PC-3 (cell line): ENCODE data around the gene POLDIP2. TPM values are rescaled to one million over a fixed set of nuclear protein-coding genes. Genes with fewer than 3 reads are reported as not detected.

Experiments
- ATAC-seq: fragments of 200-7000 bp; cut with Tn5 transposase; 2 replicates; pipeline ENCODE4 v1.9.1; 2020; ENCODE audit warnings: mild to moderate bottlenecking, moderate library complexity
- BruUV-seq: library from RNA; stranded (reverse); fragments of 400-500 nt; replicated peaks from 2 replicates; lab custom pipeline; 2021; lab: Mats Ljungman, UMichigan
- CTCF ChIA-PET: fragments of 300-600 bp; sonication (Branson Sonifier 250); formaldehyde crosslinking; loops from one replicate; lab custom pipeline; 2022; ENCODE audit warnings: antibody characterized with exemption; lab: Charles Lee
- POLR2A ChIA-PET: fragments of 300-600 bp; sonication (Branson Sonifier 250); formaldehyde crosslinking; loops from one replicate; lab custom pipeline; 2022; ENCODE audit warnings: antibody characterized with exemption; ENCODE audit not compliant: unreplicated experiment; lab: Charles Lee
- DNase-seq: peaks from one replicate; pipeline ENCODE4 v3.0.0-alpha.2; 2015
- H2AFZ ChIP-seq: fragments of 300-600 bp; sonication (generic); 2 replicates; pipeline ENCODE4 v1.6.0; 2016; ENCODE audit warnings: antibody characterized with exemption, low read length
- H3F3A ChIP-seq: fragments of 300-600 bp; sonication (generic); one replicate; pipeline ENCODE4 v1.6.0; 2017; ENCODE audit warnings: antibody characterized with exemption, low read length, control low read depth, mild to moderate bottlenecking; ENCODE audit not compliant: unreplicated experiment
- H3K27ac ChIP-seq: fragments of 300-600 bp; sonication (generic); 2 replicates; pipeline ENCODE4 v1.5.1; 2016; ENCODE audit warnings: mild to moderate bottlenecking, low read length
- H3K27me3 ChIP-seq: fragments of 300-600 bp; sonication (generic); 2 replicates; pipeline ENCODE4 v1.6.1; 2016; ENCODE audit warnings: low read length, mixed read lengths
- H3K36me3 ChIP-seq: fragments of 300-600 bp; sonication (generic); 2 replicates; pipeline ENCODE4 v1.6.1; 2016; ENCODE audit warnings: low read depth, mixed run types, low read length, mixed read lengths
- H3K4me1 ChIP-seq: fragments of 300-600 bp; sonication (generic); 2 replicates; pipeline ENCODE4 v1.5.1; 2016; ENCODE audit warnings: low read length; ENCODE audit not compliant: insufficient read depth
- H3K4me2 ChIP-seq: fragments of 300-600 bp; sonication (generic); 2 replicates; pipeline ENCODE4 v1.6.0; 2016; ENCODE audit warnings: low read length
- H3K4me3 ChIP-seq: fragments of 300-600 bp; sonication (generic); 2 replicates; pipeline ENCODE4 v1.5.1; 2016; ENCODE audit warnings: mild to moderate bottlenecking, low read length, mixed read lengths
- H3K79me2 ChIP-seq: fragments of 300-600 bp; sonication (generic); 2 replicates; pipeline ENCODE4 v1.6.1; 2017; ENCODE audit warnings: low read length, mixed read lengths
- H3K9ac ChIP-seq: fragments of 300-600 bp; sonication (generic); 2 replicates; pipeline ENCODE4 v1.6.0; 2016; ENCODE audit warnings: mild to moderate bottlenecking, low read length
- H3K9me2 ChIP-seq: fragments of 300-600 bp; sonication (generic); replicated peaks from 2 replicates; pipeline ENCODE4 v1.6.1; 2016; ENCODE audit warnings: mixed run types, low read length, mixed read lengths
- H3K9me3 ChIP-seq: fragments of 300-600 bp; sonication (generic); 2 replicates; pipeline ENCODE4 v1.6.1; 2016; ENCODE audit warnings: low read length, mixed read lengths
- H4K20me1 ChIP-seq: fragments of 300-600 bp; sonication (generic); 2 replicates; pipeline ENCODE4 v1.6.1; 2016; ENCODE audit warnings: low read length, mixed read lengths
- CTCF ChIP-seq: fragments of 300-600 bp; sonication (generic); conservative IDR thresholded peaks from 2 replicates; pipeline ENCODE4 v1.5.1; 2017; ENCODE audit warnings: antibody characterized with exemption, low read depth, mild to moderate bottlenecking, low read length
- EZH2 ChIP-seq: fragments of 300-600 bp; sonication (generic); IDR thresholded peaks from one replicate; pipeline ENCODE4 v1.6.1; 2017; ENCODE audit warnings: antibody characterized with exemption, mild to moderate bottlenecking, low read length; ENCODE audit not compliant: unreplicated experiment
- EZH2phosphoT487 ChIP-seq: fragments of 300-600 bp; sonication (generic); IDR thresholded peaks from 2 replicates; pipeline ENCODE4 v1.6.1; 2018; ENCODE audit warnings: mild to moderate bottlenecking, antibody characterized with exemption, low read length, borderline replicate concordance
- intact Hi-C: fragments of 100-400 bp; cut with micrococcal nuclease; formaldehyde crosslinking; loops from 2 replicates; pipeline ENCODE4 v1.9.0; 2023
- total RNA-seq: library from RNA; depleted of rRNA; stranded (reverse); fragments of >200 nt; gene quantifications from 2 replicates; pipeline ENCODE4 v1.2.3, GENCODE V29; 2014

POLDIP2 gene
- total RNA-seq, 1 experiment from 2014 or later, result 137 TPM

DNA sequence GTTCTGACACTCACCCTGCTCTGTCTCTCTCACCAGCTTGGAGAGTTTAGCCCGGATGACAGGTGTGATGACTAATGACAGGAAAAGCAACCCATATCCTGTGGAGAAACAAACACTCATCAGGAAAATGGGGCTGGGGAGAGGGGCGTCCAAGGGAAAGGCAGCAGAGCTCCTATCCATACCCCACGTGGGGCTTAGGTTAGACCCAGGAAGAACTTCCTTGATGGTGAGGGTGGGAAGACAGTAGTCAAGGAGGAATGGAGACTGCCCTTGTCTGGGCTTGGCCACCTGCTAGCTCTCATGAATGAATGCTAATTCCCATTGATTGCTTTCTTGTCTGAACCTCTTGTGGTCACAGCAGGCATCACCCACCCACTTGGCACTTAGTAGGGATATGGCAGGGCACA lies 44.9 kb upstream of the POLDIP2 start:
- no peak for ATAC-seq
- no TSS peak for BruUV-seq
- H3K4me1 ChIP-seq, result peaks cover 20% of the 10 kb centered on the region
- no peak overlapping the region for H3K4me2 ChIP-seq
- H3K79me2 ChIP-seq, result peaks cover 22% of the 10 kb centered on the region
- no peak overlapping the region for H2AFZ ChIP-seq
- no peaks in the 10 kb centered on the region for H3K27me3 ChIP-seq
- no peak overlapping the region for H3K27ac ChIP-seq
- CTCF ChIA-PET, result no interaction called here
- POLR2A ChIA-PET, result no interaction called here
- no peak overlapping the region for H3K4me3 ChIP-seq
- H3K36me3 ChIP-seq, result no peaks in the 10 kb centered on the region
- DNase-seq, result peak; percentile 36
- no peaks in the 10 kb centered on the region for H3F3A ChIP-seq
- H3K9ac ChIP-seq, result no peak overlapping the region
- intact Hi-C loops, result loop anchor here (10.0 kb wide), 1 partner anchor 143 kb away; no protein-coding TSS in a partner anchor
- H4K20me1 ChIP-seq, result no peaks in the 10 kb centered on the region
- no peaks in the 10 kb centered on the region for H3K9me3 ChIP-seq
- no peak for TF ChIP-seq EZH2
- no peak for TF ChIP-seq EZH2phosphoT487
- no peak for TF ChIP-seq CTCF
- H3K9me2 ChIP-seq, result no peaks in the 10 kb centered on the region

GRCh38 chr17:28399808-28400207 lies 42.5 kb upstream of the POLDIP2 start:
- Histone ChIP-seq H3F3A (no peaks in the 10 kb centered on the region), H4K20me1 (no peaks in the 10 kb centered on the region), H3K4me3 (no peak overlapping the region), H3K27me3 (no peaks in the 10 kb centered on the region), H3K9me2 (no peaks in the 10 kb centered on the region), H3K4me1 (peaks cover 13% of the 10 kb centered on the region), H3K4me2 (no peak overlapping the region), H3K9me3 (no peaks in the 10 kb centered on the region), H3K36me3 (no peaks in the 10 kb centered on the region), H3K79me2 (peaks cover 12% of the 10 kb centered on the region; the same call in 1 of the 2 replicates), H3K27ac (no peak overlapping the region), H3K9ac (no peak overlapping the region), H2AFZ (no peak overlapping the region)
- no peak for DNase-seq
- TF ChIP-seq EZH2, result no peak
- intact Hi-C loops, result loop anchor here (10.0 kb wide), 1 partner anchor 145 kb away; no protein-coding TSS in a partner anchor
- no TSS peak for BruUV-seq
- ChIA-PET POLR2A (no interaction called here), CTCF (interaction anchor here (0.5 kb wide), 1 partner anchor 152 kb away, joined by 3 read pairs; no protein-coding TSS in a partner anchor)
- ATAC-seq, result no peak

DNA sequence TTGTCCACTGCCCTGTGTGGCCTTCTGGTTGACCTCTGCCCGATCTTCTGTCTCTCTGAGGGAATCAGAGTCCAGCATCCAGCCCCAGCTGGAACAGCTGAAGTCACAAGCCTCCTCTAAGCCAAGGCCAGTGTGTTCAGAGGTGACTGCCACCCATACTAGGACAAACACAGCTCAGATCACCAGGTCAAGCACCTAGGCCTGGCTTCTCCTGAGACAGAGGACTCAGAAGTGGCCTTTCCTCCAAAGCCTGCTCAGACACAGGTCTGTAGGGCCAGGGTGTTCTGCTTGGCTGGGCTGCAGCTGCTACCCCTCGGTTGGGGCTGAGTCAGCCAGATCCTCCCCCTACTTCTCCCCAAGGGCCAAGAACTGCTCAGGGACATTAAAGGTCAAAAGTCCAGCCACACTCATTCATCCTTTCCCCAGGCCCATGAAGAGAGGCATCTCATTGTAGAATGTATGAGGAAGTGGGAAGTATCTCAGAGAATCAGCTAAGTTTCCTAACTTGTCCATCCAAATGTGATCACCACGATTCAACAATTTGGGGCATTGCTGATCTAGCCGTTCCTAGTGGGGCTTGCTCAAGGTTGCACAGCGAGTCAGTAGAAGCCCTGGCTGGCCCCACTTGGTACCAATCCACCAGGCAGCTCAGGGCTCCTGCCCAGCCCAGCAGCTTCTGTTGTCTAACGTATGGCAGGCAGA lies 41.1 kb upstream of the POLDIP2 start:
- Histone ChIP-seq H3K4me3 (no peak overlapping the region), H3F3A (no peaks in the 10 kb centered on the region), H3K9ac (no peak overlapping the region), H3K79me2 (no peaks in the 10 kb centered on the region), H3K27me3 (no peaks in the 10 kb centered on the region), H2AFZ (no peak overlapping the region), H4K20me1 (no peaks in the 10 kb centered on the region), H3K4me1 (peaks cover 9% of the 10 kb centered on the region), H3K9me3 (no peaks in the 10 kb centered on the region), H3K9me2 (no peaks in the 10 kb centered on the region), H3K36me3 (no peaks in the 10 kb centered on the region), H3K27ac (no peak overlapping the region), H3K4me2 (no peak overlapping the region)
- ATAC-seq (no peak), DNase-seq (no peak)
- intact Hi-C loops, result no loop called here
- CTCF ChIA-PET, result no interaction called here
- BruUV-seq, result TSS peak; percentile 1
- POLR2A ChIA-PET, result no interaction called here
- TF ChIP-seq EZH2phosphoT487 (no peak), EZH2 (no peak), CTCF (no peak)
